HepG2 (cell line): ENCODE results near the gene POLR3E. TPM values are rescaled to one million over a fixed set of nuclear protein-coding genes. Genes with fewer than 3 reads are reported as not detected.

Source experiments
- BCL6 ChIP-seq: IDR thresholded peaks from 2 replicates; pipeline ENCODE4 v1.6.1; 2016; ENCODE audit warnings: missing genetic modification reagents, missing compliant biosample characterization
- CC2D1A ChIP-seq: sonication (generic); formaldehyde crosslinking; IDR thresholded peaks from 2 replicates; pipeline ENCODE4 v1.8.1; 2023; ENCODE audit warnings: mild to moderate bottlenecking, missing genetic modification reagents
- CEBPG ChIP-seq: IDR thresholded peaks from 2 replicates; pipeline ENCODE4 v1.6.1; 2016
- MTA1 ChIP-seq: sonication (generic); formaldehyde crosslinking; IDR thresholded peaks from 2 replicates; pipeline ENCODE4 v1.4.0; 2020; ENCODE audit warnings: missing genetic modification reagents, mild to moderate bottlenecking, borderline replicate concordance
- POGK ChIP-seq: sonication (generic); formaldehyde crosslinking; conservative IDR thresholded peaks from 2 replicates; pipeline ENCODE4 v1.8.0; 2022; ENCODE audit warnings: mild to moderate bottlenecking, moderate library complexity, missing genetic modification reagents
- ZFP37 ChIP-seq: sonication (generic); formaldehyde crosslinking; IDR thresholded peaks from 2 replicates; pipeline ENCODE4 v1.4.0; 2020; ENCODE audit warnings: missing genetic modification reagents, borderline replicate concordance
- ZNF598 ChIP-seq: sonication (generic); formaldehyde crosslinking; IDR thresholded peaks from 2 replicates; pipeline ENCODE4 v1.5.1; 2020; ENCODE audit warnings: mild to moderate bottlenecking, missing genetic modification reagents, borderline replicate concordance
- ZNF773 ChIP-seq: sonication (generic); formaldehyde crosslinking; IDR thresholded peaks from 2 replicates; pipeline ENCODE4 v1.4.0; 2020; ENCODE audit warnings: missing genetic modification reagents, borderline replicate concordance
- ZNF839 ChIP-seq: sonication (generic); formaldehyde crosslinking; IDR thresholded peaks from 2 replicates; pipeline ENCODE4 v1.4.0; 2020; ENCODE audit warnings: missing genetic modification reagents, mild to moderate bottlenecking, borderline replicate concordance
- polyA plus RNA-seq, 8 experiments: library from polyadenylated mRNA; depleted of rRNA in 3 of 8; stranded (reverse) in 7 of 8; unstranded in 1 of 8; fragments of >200 nt; fragmentation: Illumina TruSeq in 4 of 8; extraction: Trizol in 4 of 8; gene quantifications; 2 replicates each; pipeline versions ENCODE4 v1.2.1 to v1.2.3, GENCODE V29; 2011 to 2016; ENCODE audit warnings: low read depth in 4 of 8, missing spikeins in 1 of 8, mixed read lengths in 1 of 8; ENCODE audit not compliant: insufficient read depth in 1 of 8
- total RNA-seq, 5 experiments: library from RNA; depleted of rRNA; stranded (reverse); fragments of >200 nt; fragmentation: Illumina TruSeq; extraction: Trizol; gene quantifications; 2 replicates each; pipeline ENCODE4 v1.2.3, GENCODE V29; 2016; ENCODE audit warnings: low read depth in 1 of 5
- TF ChIP-seq, protein P1 (sequence below): IDR thresholded peaks from 2 replicates; pipeline ENCODE4 v1.6.1; 2012; ENCODE audit warnings: low read length, improper control_type of control experiment
- TF ChIP-seq, protein P2 (sequence below): sonication (generic); formaldehyde crosslinking; IDR thresholded peaks from 2 replicates; pipeline ENCODE4 v1.4.0; 2020; ENCODE audit warnings: missing genetic modification reagents, borderline replicate concordance
- TF ChIP-seq, protein P3 (sequence below): sonication (generic); formaldehyde crosslinking; IDR thresholded peaks from 2 replicates; pipeline ENCODE4 v1.4.0; 2020; ENCODE audit warnings: missing genetic modification reagents

The POLR3E gene
- total and polyA plus RNA-seq, 2 of the 13 experiments (the other 11 are each of a cell fraction or from before 2014, with no cell fraction given), result 135 to 262 TPM

DNA sequence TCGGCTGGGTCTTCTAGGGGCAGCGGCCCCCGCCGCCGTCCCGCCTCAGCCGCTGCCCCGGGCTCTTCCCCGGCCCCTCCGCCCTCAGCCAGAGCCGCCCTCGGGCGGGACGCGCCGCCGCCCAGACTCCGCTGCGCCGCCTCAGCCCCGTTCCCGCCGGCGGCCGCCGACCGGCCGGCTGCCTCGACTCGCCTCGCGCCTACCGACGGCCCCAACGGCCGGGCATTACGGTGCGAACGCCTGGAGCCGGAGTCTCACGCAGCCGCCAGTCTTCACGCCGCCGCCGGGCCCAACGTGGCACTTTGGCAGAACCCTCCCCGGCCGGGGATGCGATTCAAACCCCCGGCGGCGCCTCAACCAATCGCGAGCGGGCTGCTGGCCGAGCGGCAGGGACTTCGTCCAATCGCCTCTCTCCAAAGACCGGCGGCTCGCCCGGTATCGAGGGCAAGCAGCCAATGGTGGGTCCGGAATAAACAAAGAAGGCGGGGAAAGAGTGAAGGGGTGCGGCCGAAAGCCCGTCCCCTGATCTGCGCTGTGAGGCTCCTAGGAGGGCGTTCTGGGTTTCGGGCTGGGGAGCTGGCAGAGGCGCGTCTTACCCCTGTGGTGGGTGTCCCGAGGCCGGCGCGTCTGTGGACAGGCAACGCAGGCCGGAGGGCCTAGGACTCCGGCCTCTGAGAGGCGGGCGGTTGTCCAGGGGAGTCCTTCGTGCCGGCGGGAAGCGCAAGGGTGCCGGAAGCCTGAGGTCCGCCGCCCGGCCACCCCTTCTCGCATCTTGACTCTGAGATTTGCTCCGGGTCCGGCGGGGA is 77.3 kb downstream of the POLR3E start, which contains the start of gene CDR2 (continued):
- TF ChIP-seq, protein P1, sequence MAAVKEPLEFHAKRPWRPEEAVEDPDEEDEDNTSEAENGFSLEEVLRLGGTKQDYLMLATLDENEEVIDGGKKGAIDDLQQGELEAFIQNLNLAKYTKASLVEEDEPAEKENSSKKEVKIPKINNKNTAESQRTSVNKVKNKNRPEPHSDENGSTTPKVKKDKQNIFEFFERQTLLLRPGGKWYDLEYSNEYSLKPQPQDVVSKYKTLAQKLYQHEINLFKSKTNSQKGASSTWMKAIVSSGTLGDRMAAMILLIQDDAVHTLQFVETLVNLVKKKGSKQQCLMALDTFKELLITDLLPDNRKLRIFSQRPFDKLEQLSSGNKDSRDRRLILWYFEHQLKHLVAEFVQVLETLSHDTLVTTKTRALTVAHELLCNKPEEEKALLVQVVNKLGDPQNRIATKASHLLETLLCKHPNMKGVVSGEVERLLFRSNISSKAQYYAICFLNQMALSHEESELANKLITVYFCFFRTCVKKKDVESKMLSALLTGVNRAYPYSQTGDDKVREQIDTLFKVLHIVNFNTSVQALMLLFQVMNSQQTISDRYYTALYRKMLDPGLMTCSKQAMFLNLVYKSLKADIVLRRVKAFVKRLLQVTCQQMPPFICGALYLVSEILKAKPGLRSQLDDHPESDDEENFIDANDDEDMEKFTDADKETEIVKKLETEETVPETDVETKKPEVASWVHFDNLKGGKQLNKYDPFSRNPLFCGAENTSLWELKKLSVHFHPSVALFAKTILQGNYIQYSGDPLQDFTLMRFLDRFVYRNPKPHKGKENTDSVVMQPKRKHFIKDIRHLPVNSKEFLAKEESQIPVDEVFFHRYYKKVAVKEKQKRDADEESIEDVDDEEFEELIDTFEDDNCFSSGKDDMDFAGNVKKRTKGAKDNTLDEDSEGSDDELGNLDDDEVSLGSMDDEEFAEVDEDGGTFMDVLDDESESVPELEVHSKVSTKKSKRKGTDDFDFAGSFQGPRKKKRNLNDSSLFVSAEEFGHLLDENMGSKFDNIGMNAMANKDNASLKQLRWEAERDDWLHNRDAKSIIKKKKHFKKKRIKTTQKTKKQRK, result peak; percentile 33; the same call in 1 of the 2 replicates
- TF ChIP-seq MTA1 (CRISPR knock-in tag) (peak; percentile 86), POGK (CRISPR knock-in tag) (peak; percentile 87; the same call in 1 of the 2 replicates), ZNF839 (CRISPR knock-in tag) (0 out of 2 replicates have a peak, but pooled peaks have one; percentile 44), ZNF598 (CRISPR knock-in tag) (peak; percentile 90; the same call in 1 of the 2 replicates), BCL6 (CRISPR knock-in tag) (peak; percentile 60), ZFP37 (peak; percentile 91), CEBPG (no peak), CC2D1A (CRISPR knock-in tag) (0 out of 2 replicates have a peak, but pooled peaks have one; percentile 80), ZNF773 (CRISPR knock-in tag) (no peak)
- TF ChIP-seq, protein P2, sequence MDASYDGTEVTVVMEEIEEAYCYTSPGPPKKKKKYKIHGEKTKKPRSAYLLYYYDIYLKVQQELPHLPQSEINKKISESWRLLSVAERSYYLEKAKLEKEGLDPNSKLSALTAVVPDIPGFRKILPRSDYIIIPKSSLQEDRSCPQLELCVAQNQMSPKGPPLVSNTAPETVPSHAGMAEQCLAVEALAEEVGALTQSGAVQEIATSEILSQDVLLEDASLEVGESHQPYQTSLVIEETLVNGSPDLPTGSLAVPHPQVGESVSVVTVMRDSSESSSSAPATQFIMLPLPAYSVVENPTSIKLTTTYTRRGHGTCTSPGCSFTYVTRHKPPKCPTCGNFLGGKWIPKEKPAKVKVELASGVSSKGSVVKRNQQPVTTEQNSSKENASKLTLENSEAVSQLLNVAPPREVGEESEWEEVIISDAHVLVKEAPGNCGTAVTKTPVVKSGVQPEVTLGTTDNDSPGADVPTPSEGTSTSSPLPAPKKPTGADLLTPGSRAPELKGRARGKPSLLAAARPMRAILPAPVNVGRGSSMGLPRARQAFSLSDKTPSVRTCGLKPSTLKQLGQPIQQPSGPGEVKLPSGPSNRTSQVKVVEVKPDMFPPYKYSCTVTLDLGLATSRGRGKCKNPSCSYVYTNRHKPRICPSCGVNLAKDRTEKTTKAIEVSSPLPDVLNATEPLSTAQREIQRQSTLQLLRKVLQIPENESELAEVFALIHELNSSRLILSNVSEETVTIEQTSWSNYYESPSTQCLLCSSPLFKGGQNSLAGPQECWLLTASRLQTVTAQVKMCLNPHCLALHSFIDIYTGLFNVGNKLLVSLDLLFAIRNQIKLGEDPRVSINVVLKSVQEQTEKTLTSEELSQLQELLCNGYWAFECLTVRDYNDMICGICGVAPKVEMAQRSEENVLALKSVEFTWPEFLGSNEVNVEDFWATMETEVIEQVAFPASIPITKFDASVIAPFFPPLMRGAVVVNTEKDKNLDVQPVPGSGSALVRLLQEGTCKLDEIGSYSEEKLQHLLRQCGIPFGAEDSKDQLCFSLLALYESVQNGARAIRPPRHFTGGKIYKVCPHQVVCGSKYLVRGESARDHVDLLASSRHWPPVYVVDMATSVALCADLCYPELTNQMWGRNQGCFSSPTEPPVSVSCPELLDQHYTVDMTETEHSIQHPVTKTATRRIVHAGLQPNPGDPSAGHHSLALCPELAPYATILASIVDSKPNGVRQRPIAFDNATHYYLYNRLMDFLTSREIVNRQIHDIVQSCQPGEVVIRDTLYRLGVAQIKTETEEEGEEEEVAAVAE (CRISPR knock-in tag), result peak; percentile 77
- TF ChIP-seq, protein P3, sequence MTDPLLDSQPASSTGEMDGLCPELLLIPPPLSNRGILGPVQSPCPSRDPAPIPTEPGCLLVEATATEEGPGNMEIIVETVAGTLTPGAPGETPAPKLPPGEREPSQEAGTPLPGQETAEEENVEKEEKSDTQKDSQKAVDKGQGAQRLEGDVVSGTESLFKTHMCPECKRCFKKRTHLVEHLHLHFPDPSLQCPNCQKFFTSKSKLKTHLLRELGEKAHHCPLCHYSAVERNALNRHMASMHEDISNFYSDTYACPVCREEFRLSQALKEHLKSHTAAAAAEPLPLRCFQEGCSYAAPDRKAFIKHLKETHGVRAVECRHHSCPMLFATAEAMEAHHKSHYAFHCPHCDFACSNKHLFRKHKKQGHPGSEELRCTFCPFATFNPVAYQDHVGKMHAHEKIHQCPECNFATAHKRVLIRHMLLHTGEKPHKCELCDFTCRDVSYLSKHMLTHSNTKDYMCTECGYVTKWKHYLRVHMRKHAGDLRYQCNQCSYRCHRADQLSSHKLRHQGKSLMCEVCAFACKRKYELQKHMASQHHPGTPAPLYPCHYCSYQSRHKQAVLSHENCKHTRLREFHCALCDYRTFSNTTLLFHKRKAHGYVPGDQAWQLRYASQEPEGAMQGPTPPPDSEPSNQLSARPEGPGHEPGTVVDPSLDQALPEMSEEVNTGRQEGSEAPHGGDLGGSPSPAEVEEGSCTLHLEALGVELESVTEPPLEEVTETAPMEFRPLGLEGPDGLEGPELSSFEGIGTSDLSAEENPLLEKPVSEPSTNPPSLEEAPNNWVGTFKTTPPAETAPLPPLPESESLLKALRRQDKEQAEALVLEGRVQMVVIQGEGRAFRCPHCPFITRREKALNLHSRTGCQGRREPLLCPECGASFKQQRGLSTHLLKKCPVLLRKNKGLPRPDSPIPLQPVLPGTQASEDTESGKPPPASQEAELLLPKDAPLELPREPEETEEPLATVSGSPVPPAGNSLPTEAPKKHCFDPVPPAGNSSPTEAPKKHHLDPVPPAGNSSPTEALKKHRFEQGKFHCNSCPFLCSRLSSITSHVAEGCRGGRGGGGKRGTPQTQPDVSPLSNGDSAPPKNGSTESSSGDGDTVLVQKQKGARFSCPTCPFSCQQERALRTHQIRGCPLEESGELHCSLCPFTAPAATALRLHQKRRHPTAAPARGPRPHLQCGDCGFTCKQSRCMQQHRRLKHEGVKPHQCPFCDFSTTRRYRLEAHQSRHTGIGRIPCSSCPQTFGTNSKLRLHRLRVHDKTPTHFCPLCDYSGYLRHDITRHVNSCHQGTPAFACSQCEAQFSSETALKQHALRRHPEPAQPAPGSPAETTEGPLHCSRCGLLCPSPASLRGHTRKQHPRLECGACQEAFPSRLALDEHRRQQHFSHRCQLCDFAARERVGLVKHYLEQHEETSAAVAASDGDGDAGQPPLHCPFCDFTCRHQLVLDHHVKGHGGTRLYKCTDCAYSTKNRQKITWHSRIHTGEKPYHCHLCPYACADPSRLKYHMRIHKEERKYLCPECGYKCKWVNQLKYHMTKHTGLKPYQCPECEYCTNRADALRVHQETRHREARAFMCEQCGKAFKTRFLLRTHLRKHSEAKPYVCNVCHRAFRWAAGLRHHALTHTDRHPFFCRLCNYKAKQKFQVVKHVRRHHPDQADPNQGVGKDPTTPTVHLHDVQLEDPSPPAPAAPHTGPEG (CRISPR knock-in tag), result peak; percentile 82
